SJSA1 (cell line): ENCODE results near the gene TM7SF3. TPM values are rescaled to one million over a fixed set of nuclear protein-coding genes. Genes with fewer than 3 reads are reported as not detected.

Experiments
- total RNA-seq: library from RNA; depleted of rRNA; stranded (reverse); fragments of >200 nt; shearing (Covaris generic); gene quantifications from 2 replicates; pipeline ENCODE4 v1.2.3, GENCODE V29; 2014; rRNA removed

The TM7SF3 gene
- total RNA-seq, 1 experiment from 2014 or later = 52.7 TPM

Other genes starting within 250 kb of the TM7SF3 start
- 82.3 and 85.0 TPM in 2 replicates for gene ITPR2, start 181.2 kb downstream of the TM7SF3 start, total RNA-seq
- 35.7 and 58.9 TPM in 2 replicates for gene INTS13, start 76.4 kb downstream of the TM7SF3 start, total RNA-seq
- 77.0 and 104 TPM in 2 replicates for gene FGFR1OP2, start 75.9 kb downstream of the TM7SF3 start, total RNA-seq
- 45.3 and 74.6 TPM in 2 replicates for gene MED21, start 8.2 kb upstream of the TM7SF3 start, total RNA-seq
- gene C12orf71, start 68.2 kb upstream of the TM7SF3 start, total RNA-seq = not detected in 2 replicates
- 39.4 and 46.4 TPM in 2 replicates for gene STK38L, start 229.9 kb upstream of the TM7SF3 start, total RNA-seq